HEK293 (cell line): ENCODE data around the gene FGD4.
A peak's percentile ranks its signal among the peaks of the same experiment; 100 is the strongest.

Source experiments
- CTCF ChIA-PET: fragments of 350-600 bp; formaldehyde crosslinking; extraction: SDS; loops from one replicate; lab custom pipeline; 2021; ENCODE audit warnings: antibody characterized with exemption; lab: Yijun Ruan, JAX
- POLR2A ChIA-PET: fragments of 300-600 bp; formaldehyde crosslinking; extraction: SDS; loops from one replicate; lab custom pipeline; 2020; ENCODE audit warnings: antibody characterized with exemption, inconsistent platforms; lab: Yijun Ruan, JAX
- H3K27ac ChIP-seq: fragments of 200-500 bp; sonication (Bioruptor generic); 2 replicates; pipeline ENCODE4 v1.5.1; 2014; ENCODE audit warnings: low read depth, low read length, control low read depth, inconsistent platforms; ENCODE audit errors: extremely low read depth
- H3K36me3 ChIP-seq, 2 experiments: fragments of 200-500 bp in 1 of 2; sonication (Bioruptor generic) in 1 of 2; 1 replicate in 1 of 2; 2 replicates in 1 of 2; pipeline ENCODE4 v1.5.1; 2014 to 2017; ENCODE audit warnings: inconsistent platforms in 2 of 2, low read length in 2 of 2; ENCODE audit not compliant: control insufficient read depth in 2 of 2, insufficient read depth in 1 of 2
- H3K4me1 ChIP-seq: fragments of 200-500 bp; sonication (Bioruptor generic); 2 replicates; pipeline ENCODE4 v1.5.1; 2014; ENCODE audit warnings: mild to moderate bottlenecking, low read length, inconsistent platforms; ENCODE audit not compliant: control insufficient read depth, insufficient read depth
- H3K4me3 ChIP-seq: 2 replicates; pipeline ENCODE4 v1.5.1; 2011; ENCODE audit warnings: low read depth, mild to moderate bottlenecking, control low read depth, low read length, moderate library complexity
- H3K9me3 ChIP-seq: fragments of 200-500 bp; sonication (Bioruptor generic); 2 replicates; pipeline ENCODE4 v1.5.1; 2014; ENCODE audit warnings: low read depth, low read length, inconsistent platforms; ENCODE audit not compliant: control insufficient read depth, insufficient read depth
- KLF10 ChIP-seq: fragments of 450-650 bp; IDR thresholded peaks from 2 replicates; pipeline ENCODE4 v1.5.1; 2018; ENCODE audit warnings: missing biosample characterization, mild to moderate bottlenecking, missing genetic modification characterization
- MZF1 ChIP-seq: fragments of 450-650 bp; formaldehyde crosslinking; IDR thresholded peaks from 2 replicates; pipeline ENCODE4 v1.5.1; 2017; ENCODE audit warnings: missing biosample characterization, missing genetic modification characterization, borderline replicate concordance
- PRDM6 ChIP-seq: fragments of 450-650 bp; formaldehyde crosslinking; IDR thresholded peaks from 2 replicates; pipeline ENCODE4 v1.5.1; 2017; ENCODE audit warnings: missing biosample characterization, missing genetic modification characterization
- ZNF404 ChIP-seq: fragments of 450-650 bp; formaldehyde crosslinking; IDR thresholded peaks from 2 replicates; pipeline ENCODE4 v1.5.1; 2017; ENCODE audit warnings: missing biosample characterization, missing genetic modification characterization
- ZNF596 ChIP-seq: fragments of 450-650 bp; IDR thresholded peaks from 2 replicates; pipeline ENCODE4 v1.5.0; 2018; ENCODE audit warnings: missing biosample characterization, mild to moderate bottlenecking, missing genetic modification characterization, moderate library complexity
- ZNF76 ChIP-seq: fragments of 450-650 bp; formaldehyde crosslinking; IDR thresholded peaks from 2 replicates; pipeline ENCODE4; 2016; ENCODE audit warnings: low read depth, missing biosample characterization, missing genetic modification characterization, borderline replicate concordance
- ZSCAN4 ChIP-seq: fragments of 450-650 bp; formaldehyde crosslinking; IDR thresholded peaks from 2 replicates; pipeline ENCODE4 v1.5.1; 2017; ENCODE audit warnings: missing biosample characterization, missing genetic modification characterization
- TF ChIP-seq, protein P1 (sequence below): fragments of 450-650 bp; formaldehyde crosslinking; IDR thresholded peaks from 2 replicates; pipeline ENCODE4 v1.5.1; 2016; ENCODE audit warnings: missing biosample characterization, missing genetic modification characterization

The FGD4 gene

GRCh38 chr12:32692358-32692757, 293.0 kb downstream of the FGD4 start (continued):
- TF ChIP-seq ZNF76 (tag by site-specific recombination) (no peak), ZNF596 (no peak), MZF1 (no peak), ZSCAN4 (tag by site-specific recombination) (no peak), ZNF404 (tag by site-specific recombination) (no peak)

DNA sequence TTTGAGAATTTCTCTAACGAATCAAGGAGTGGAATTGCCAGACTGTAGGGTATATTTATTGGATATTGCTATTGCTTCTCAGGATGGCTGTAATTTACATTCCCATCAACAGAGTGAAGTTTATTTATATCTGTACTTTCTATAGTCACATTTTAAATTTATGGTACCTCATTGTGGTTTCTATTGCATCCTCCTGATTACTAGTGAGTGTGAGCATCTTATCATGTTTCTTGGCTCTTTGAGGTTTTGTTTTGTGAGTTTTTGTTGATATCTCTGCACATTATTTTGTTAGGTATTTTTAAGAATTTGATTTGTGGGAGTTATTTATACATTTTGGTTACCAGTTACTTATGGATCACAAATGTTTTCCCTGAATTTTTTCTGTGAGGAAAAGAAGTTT, 293.7 kb downstream of the FGD4 start:
- Histone ChIP-seq H3K4me3 (no peak overlapping the region), H3K9me3 (no peaks in the 10 kb centered on the region)
- TF ChIP-seq PRDM6 (tag by site-specific recombination) (0 out of 2 replicates have a peak, but pooled peaks have one; percentile 22), KLF10 (tag by site-specific recombination) (no peak)
- TF ChIP-seq, protein P1, sequence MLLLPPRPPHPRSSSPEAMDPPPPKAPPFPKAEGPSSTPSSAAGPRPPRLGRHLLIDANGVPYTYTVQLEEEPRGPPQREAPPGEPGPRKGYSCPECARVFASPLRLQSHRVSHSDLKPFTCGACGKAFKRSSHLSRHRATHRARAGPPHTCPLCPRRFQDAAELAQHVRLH: no peak
- TF ChIP-seq, all 188 proteins: peak for 1
- Histone ChIP-seq H3K36me3 (peaks cover 3 to 7% of the 10 kb centered on the region in 2 experiments; a peak in 2 of 3 replicates), H3K4me1 (peaks cover 19% of the 10 kb centered on the region), H3K27ac (no peak overlapping the region)
- POLR2A ChIA-PET: interaction anchor here (0.6 kb wide), 1 partner anchor 256 kb away, joined by 3 read pairs; no protein-coding TSS in a partner anchor
- CTCF ChIA-PET: no interaction called here
